Superior temporal gyrus (tissue), 1 donor: ENCODE results near the gene THAP5.

ENCODE experiments used
- DNase-seq: peaks from one replicate; pipeline ENCODE4 v3.0.0-alpha.2; 2016; ENCODE audit errors: extremely low spot score

Gene THAP5

DNA sequence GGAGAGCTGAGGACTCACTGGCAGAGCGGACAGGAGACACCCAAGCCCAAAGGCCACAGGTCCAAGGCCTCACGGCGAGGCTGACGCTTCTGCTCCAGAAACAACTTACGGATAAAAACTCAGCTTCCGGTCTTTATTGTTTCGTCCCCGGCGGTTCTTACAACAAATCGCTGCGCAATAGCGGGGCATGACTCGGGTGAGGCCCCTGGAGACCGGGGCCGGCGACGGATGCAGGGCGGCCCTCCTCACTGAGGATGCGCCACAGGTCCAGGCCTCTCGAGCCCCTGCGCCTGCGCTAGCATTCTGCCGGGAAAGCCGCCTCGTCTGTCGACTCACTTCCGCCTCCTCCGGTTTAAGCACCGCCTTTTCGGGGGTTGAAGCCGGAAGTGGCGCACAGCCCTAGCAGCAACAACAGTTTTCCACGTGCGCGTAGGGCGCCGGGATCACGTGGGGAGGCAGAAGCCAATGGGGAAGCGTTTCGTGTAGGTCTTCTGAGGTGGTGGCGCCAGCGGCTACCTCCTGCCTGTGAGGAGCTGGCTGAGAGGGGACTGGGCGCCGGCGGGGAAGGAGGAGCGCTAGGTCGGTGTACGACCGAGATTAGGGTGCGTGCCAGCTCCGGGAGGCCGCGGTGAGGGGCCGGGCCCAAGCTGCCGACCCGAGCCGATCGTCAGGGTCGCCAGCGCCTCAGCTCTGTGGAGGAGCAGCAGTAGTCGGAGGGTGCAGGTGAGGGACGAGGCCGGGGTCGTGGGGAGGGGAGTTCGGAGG, at the start of gene THAP5, which contains the start of gene DNAJB9:
TSS of gene THAP5 (minus strand) at position 326 of the 765 bp plus-strand sequence. CDS start at position 189, 137 bp downstream.
TSS of gene DNAJB9 (plus strand) at position 494 of the 765 bp plus-strand sequence. CDS start 1,853 bp downstream, outside the sequence.
- DNase-seq, result peak; percentile 100

- DNase-seq, result no peak
Observed at GRCh38 chr7:108618056-108618455, 48.5 kb upstream of the THAP5 start.

DNA sequence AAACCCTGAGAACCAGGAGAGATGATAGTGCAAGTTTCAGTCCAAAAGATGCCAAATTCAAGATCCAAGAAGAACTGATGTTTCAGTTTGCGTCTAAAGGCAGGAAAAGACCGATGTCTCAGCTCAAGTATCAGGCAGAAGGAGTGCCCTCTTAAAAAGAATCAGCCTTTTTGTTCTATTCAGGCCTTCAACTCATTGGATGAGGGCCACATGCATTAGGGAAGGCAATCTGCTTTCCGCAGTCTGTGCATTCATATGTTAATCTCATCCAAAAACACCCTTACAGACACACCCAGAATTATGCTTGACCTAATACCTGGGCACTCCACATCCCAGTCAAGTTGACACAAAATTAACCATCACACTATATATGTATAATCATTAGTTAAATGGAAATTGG, 45.4 kb upstream of the THAP5 start:
- DNase-seq, result no peak

- DNase-seq, result no peak
Observed at GRCh38 chr7:108613949-108614381, 44.5 kb upstream of the THAP5 start.

DNA sequence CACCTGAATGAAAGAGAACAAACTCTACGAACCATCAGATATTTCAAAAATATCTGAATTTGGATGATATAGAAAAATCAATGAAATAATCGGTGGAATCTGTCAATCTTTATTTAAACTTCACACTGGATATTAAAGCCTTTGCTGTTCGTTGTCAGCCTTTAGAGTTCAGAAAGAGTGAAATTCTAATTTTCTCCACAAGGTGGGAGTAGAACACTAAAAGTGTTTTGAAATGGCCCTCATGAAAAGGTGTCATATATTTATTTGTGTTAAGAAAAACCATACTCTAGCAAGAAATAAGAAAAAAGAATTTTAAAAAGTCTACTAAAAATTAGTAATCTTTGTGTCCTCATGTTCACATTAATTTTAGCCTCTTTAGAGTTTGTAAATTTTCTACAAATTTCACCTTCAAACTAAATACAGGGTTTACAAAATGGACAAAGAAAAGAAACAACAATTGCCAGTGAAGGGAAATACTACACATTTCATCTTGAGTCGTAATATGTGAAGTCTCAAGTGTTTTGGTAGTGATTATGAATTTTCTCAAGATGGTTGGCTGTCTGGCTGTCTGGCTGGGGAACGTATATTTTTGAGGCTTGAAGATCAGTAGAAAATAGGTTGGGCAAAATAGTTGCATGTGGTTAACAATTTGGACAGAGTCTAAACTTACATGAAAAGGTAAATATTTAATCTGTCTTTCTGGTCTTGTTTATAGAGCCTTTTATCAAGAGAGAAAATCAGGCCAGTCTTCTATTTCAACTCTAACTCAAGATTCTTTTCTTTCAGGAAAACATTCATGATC, 43.8 kb upstream of the THAP5 start:
- peak; percentile 93 for DNase-seq

DNA sequence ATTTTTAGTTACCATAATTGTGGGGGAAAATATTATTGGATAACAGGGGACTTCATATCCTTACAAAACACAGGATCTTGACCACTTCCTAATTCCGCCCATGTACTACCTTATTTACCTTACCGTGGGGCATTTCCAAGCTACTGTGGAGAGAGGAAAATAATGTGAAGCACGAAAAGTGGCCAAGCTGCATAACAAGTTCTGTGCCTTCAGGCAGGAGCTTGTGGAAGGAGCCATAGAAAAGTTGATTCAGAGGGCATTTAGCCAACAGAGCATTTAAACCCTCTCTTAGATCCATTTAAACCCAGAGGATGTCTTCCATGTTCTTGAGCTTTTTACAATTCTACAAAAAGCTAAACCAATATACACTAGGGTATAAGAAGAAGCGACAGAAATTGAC, 41.8 kb upstream of the THAP5 start:
- no peak for DNase-seq

- DNase-seq, result no peak
Observed at GRCh38 chr7:108609643-108610042, 40.1 kb upstream of the THAP5 start.

DNA sequence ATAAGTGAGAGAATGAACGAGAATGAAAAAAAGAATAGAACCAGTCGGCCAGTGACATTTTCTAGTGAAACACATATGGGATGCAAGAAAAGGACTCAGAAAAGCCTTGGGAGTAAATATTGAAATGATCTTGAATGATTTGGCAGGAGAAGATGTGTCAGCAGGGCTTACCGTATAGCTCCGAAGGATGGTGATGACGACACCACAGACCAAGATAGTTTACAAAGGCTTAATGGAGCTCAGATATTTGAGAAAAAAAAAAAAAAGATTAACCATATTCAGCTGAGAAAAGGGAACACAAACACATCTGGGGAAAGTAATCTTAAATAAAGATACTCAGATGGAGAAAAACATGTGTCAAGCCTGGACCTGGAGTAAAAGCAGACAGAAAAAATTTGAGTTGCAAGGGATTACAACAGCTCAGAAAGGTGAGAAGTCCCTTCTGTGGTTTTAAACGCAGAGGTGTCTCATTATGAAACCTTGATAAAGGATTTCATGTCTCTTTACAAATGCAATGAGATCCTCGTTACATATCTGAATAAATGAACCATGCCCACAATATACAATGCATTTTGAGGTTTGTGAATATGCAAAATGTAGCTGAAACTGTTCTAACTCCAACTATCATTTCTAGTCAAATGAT, 36.2 kb upstream of the THAP5 start:
- DNase-seq, result no peak

- DNase-seq, result no peak
Observed at GRCh38 chr7:108604307-108605077, 35.0 kb upstream of the THAP5 start.

DNA sequence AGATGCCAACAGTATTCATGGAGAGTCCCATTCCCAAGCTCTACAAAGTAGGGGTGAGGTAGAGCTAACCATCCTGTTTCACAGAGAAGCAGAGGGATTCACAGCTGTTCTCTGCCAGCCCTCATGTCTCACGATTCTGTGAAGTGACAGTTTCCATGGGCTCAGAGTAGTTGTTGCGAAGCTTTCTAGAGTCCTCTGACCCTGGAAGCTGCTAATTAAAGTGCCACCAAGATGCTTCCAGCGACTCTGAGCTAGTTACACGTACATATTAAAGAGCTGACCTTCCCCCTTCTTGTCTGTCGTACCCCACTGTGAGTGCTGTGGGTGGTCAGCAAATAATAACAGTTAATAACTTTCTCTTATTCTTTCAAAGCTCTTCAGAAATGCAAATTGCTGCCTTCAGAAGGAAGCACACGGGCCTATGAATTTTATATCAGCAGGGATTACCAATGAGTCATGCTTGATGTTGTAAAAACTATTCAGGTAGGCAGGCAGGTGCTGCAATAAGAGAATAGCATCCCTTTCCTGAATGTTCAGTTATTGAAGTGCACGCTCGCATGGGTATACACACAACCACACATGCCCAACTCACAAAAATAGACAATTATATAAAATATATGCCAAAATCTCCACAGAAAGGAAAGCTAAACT, 34.3 kb upstream of the THAP5 start:
- no peak for DNase-seq

DNA sequence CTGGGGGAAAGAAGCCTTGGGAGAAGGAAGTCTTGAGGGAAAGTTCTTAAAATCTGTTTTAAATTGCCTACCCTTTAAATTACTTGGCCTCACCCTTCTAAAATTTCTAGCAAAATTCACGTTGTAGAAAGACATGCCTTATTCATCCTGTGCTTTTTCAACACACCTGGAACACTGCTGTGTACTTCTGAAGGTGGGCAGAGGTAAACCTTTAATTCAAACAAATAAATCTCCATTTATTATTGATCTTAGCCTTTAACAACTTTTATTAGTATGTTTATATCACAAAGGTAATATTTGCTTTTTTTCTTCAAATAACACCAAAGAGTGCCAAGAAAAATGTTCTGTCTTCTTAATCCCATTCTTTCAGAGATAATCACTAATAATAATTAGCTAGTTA, 30.9 kb upstream of the THAP5 start:
- DNase-seq, result no peak

DNA sequence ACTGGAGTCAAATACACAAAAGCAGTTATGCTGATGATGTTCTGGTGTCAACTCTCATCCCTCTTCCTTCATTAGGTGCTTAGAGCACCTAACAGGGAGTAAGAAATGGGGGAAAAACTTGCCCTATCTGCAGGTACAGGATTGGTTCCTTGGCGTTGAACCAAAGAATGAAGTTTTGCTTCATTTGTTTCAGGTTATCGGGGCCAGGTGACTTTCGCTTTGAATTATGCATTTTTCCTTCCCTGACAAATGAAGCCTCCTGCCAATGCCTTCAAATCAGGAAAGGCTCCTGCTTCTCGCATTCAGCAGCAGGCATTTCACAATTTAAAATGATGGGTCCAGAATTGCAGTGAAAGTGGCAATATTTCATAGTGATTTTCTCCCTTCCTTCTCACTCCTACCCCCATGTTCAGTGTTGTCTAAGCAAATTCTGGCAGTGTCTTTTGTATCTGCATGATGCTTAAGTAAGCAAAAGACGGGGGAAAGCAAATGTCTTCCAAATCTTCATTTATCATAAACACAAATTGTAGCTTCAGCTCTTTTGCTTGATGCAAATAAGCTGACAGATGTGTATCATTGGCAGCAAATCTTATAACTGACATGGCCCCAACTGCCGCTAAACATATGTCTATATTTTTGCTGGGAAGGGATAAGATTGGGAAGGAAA, 29.5 kb upstream of the THAP5 start:
- no peak for DNase-seq

GRCh38 chr7:108598153-108598552, 28.6 kb upstream of the THAP5 start:
- DNase-seq, result no peak

GRCh38 chr7:108596560-108596959, 27.1 kb upstream of the THAP5 start:
- no peak for DNase-seq

DNA sequence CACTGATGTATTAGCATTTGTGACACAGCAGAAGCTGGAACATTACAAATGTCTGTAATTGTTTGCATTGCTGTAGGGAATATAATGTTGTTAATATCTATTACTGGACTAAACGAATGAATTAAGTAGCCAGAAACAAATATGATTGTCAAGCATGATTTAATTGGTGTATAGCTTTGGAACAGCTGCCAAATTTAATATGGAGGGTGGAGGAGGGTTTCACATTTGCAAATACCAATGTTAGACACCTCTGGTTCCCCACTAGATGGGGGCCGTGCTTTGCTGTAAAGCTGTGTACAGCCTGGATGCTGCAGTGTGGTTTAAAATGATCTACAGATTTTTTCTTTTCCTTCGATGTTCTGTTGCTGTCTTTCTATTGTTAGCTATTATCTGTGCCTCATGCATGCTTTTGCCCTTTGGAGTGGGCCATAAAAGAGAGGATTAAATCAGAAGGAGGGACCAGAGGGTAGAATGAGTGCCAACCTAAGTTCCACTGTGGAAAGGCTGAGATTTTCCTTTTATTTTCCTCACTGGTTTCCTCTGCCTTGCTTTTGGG, 23.2 kb upstream of the THAP5 start:
- peak; percentile 57 for DNase-seq

GRCh38 chr7:108590606-108591005, 21.1 kb upstream of the THAP5 start:
- DNase-seq, result no peak

- no peak for DNase-seq
Observed at GRCh38 chr7:108589874-108590273, 20.4 kb upstream of the THAP5 start.

DNA sequence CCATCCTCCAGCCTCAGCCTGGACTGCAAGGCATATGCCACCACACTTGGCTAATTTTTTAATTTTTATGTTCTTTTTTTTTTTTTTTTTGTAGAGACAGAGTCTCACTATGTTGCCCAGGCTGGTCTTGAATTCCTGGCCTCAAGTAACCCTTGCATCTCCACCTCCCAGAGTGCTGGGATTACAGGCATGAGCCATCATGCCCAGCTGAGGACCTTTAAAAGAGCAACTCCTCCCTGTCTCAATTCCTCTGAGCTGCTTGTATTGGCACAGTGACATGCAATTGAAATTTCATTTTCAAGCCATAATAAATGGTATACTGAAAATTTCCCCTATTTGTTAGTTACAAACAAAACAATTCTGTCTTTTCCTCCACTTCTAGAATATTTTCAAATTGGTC, 19.7 kb upstream of the THAP5 start:
- DNase-seq, result no peak

DNA sequence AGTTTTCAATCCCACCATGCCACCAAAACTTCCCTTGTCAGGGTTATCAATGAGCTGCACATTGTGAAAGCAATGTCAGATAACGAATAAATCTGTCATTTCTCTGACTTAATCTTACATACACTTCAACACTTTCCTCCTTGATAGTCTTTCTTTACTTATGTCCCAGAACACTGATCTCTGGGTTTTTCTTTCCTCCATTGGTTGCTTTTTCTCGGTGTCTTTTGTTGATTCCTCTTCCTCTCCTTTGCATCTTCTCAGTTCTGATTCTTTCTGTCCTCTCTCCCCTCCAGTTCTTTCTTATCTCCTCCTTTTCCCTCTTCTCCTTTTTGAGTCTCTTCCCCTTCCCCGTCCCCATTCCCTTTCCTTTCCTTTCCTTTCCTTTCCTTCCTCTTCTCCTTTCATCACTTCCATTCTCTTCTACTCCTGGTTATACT, 16.8 kb upstream of the THAP5 start:
- DNase-seq, result no peak

DNA sequence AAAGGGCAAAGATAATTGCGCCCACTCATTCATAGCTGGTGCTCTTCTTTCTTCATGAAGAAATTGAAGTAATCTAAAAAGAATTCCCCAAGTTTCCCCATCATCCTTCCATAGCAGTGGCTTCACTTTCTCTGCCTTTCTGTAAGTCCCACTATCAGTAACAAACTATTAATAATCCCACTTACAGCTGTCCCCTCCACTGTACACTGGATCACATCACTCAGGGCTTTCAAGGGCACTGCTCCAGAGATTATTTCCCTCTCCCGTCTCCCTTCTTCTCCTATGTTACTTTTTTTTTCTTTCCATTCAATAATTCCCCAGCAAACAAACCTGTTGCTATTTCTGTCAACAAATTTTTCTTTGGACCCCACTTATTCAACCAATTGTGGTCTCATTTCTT, 16.3 kb upstream of the THAP5 start:
- DNase-seq, result no peak
